ENCODE measurements around the gene GLI1. TPM values are rescaled to one million over a fixed set of nuclear protein-coding genes. Genes with fewer than 3 reads are reported as not detected.

Gene GLI1

GRCh38 chr12:57520053-57520818 lies 60.7 kb downstream of the GLI1 start, which contains the start of gene DDIT3:
Gene DDIT3, minus strand, starts transcription at chr12:57520514. Its CDS starts 3,108 bp downstream, at chr12:57517406.
- no peak within 1 kb of the TSS for H2BK12ac ChIP-seq (ENCODE audit: low read length)
- H3K4ac ChIP-seq (ENCODE audit: low read length) = no peak within 1 kb of the TSS
- H2BK5ac ChIP-seq (ENCODE audit: low read length) = peak within 1 kb of the TSS; percentile 96
- peak; percentile 99 for DNase-seq (ENCODE audit: low spot score)
- peaks cover 0 to 2% (median 0%) of the 10 kb centered on the region in 3 experiments for H3K27me3 ChIP-seq (ENCODE audit: control insufficient read depth in 3 of 3, insufficient read depth in 3 of 3, low read depth in 1 of 3, low read length in 3 of 3)
- H2AK5ac ChIP-seq (ENCODE audit: low read depth, low read length) = peak within 1 kb of the TSS; percentile 48
- H3K27ac ChIP-seq (replicated peaks; ENCODE audit: low read length) = peak within 1 kb of the TSS; percentile 90
- H3K18ac ChIP-seq (ENCODE audit: low read length) = peak within 1 kb of the TSS; percentile 63
- peaks cover 27% of the 10 kb centered on the region in 2 donors for H3K4me1 ChIP-seq (ENCODE audit: control insufficient read depth in 2 of 2, insufficient read depth in 1 of 2, low read depth in 1 of 2, low read length in 2 of 2)
- H3K9ac ChIP-seq (ENCODE audit: low read depth, low read length, poor library complexity) = peak within 1 kb of the TSS; percentile 92
- peaks cover 17 to 58% of the 10 kb centered on the region in 2 donors for H3K36me3 ChIP-seq (replicated peaks in 1 of 2; ENCODE audit: control insufficient read depth in 2 of 2, insufficient read depth in 2 of 2, low read length in 2 of 2)
- H3K4me3 ChIP-seq (ENCODE audit: low read length in 2 of 2) = peak within 1 kb of the TSS; percentile 88 to 94
- H3K14ac ChIP-seq (ENCODE audit: low read length) = peak within 1 kb of the TSS; percentile 78
- no peak within 1 kb of the TSS for H2BK15ac ChIP-seq (ENCODE audit: low read length)
- no peaks in the 10 kb centered on the region for H3K9me3 ChIP-seq (replicated peaks in 1 of 2; ENCODE audit: control insufficient read depth in 2 of 2, insufficient read depth in 1 of 2, low read depth in 1 of 2, low read length in 2 of 2)
- H2AFZ ChIP-seq (ENCODE audit: low read length) = peak within 1 kb of the TSS; percentile 76
- H4K91ac ChIP-seq (ENCODE audit: low read depth, low read length, poor library complexity) = peak within 1 kb of the TSS; percentile 67
- H3K4me2 ChIP-seq (ENCODE audit: insufficient read depth, low read length, poor library complexity, severe bottlenecking) = peak within 1 kb of the TSS; percentile 82
- H3K79me1 ChIP-seq (ENCODE audit: low read depth, low read length) = peaks cover 3% of the 10 kb centered on the region
- H2BK120ac ChIP-seq (ENCODE audit: low read depth, low read length) = no peak within 1 kb of the TSS
- H3K23ac ChIP-seq (ENCODE audit: low read depth, low read length, poor library complexity) = peak within 1 kb of the TSS; percentile 66
- peak within 1 kb of the TSS; percentile 19 for H4K8ac ChIP-seq (ENCODE audit: low read depth, low read length)
- no CpG with 5 or more reads among the region's 52 CpGs for WGBS, 2 donors (ENCODE audit: extremely low coverage in 2 of 2, insufficient read length in 2 of 2, insufficient replicate concordance in 1 of 2)

GRCh38 chr12:57521525-57522010 lies 62.0 kb downstream of the GLI1 start:
- Histone ChIP-seq H3K18ac (ENCODE audit: low read length) (no peak overlapping the region), H3K23ac (ENCODE audit: low read depth, low read length, poor library complexity) (no peak overlapping the region), H2BK120ac (ENCODE audit: low read depth, low read length) (no peak overlapping the region), H3K4ac (ENCODE audit: low read length) (no peak overlapping the region), H2BK5ac (ENCODE audit: low read length) (no peak overlapping the region), H3K79me1 (ENCODE audit: low read depth, low read length) (peaks cover 3% of the 10 kb centered on the region), H3K36me3 (replicated peaks in 1 of 2; ENCODE audit: control insufficient read depth in 2 of 2, insufficient read depth in 2 of 2, low read length in 2 of 2) (peaks cover 15 to 56% of the 10 kb centered on the region in 2 donors), H4K8ac (ENCODE audit: low read depth, low read length) (no peak overlapping the region), H3K9ac (ENCODE audit: low read depth, low read length, poor library complexity) (no peak overlapping the region), H3K27me3 (ENCODE audit: control insufficient read depth in 3 of 3, insufficient read depth in 3 of 3, low read depth in 1 of 3, low read length in 3 of 3) (peaks cover 0 to 2% (median 0%) of the 10 kb centered on the region in 3 experiments), H3K4me2 (ENCODE audit: insufficient read depth, low read length, poor library complexity, severe bottlenecking) (peak overlapping the region; percentile 37), H3K4me3 (ENCODE audit: low read length in 2 of 2) (peak overlapping the region in 1 of 2 donors; percentile 67), H3K27ac (replicated peaks; ENCODE audit: low read length) (peak overlapping the region; percentile 31), H2AK5ac (ENCODE audit: low read depth, low read length) (no peak overlapping the region), H3K4me1 (ENCODE audit: control insufficient read depth in 2 of 2, insufficient read depth in 1 of 2, low read depth in 1 of 2, low read length in 2 of 2) (peaks cover 27 to 30% of the 10 kb centered on the region in 2 donors), H3K14ac (ENCODE audit: low read length) (no peak overlapping the region), H2BK12ac (ENCODE audit: low read length) (no peak overlapping the region), H2BK15ac (ENCODE audit: low read length) (no peak overlapping the region), H4K91ac (ENCODE audit: low read depth, low read length, poor library complexity) (no peak overlapping the region), H2AFZ (ENCODE audit: low read length) (peak overlapping the region; percentile 16), H3K9me3 (replicated peaks in 1 of 2; ENCODE audit: control insufficient read depth in 2 of 2, insufficient read depth in 1 of 2, low read depth in 1 of 2, low read length in 2 of 2) (no peaks in the 10 kb centered on the region)
- DNase-seq (ENCODE audit: low spot score) = peak; percentile 57
- no CpG with 5 or more reads among the region's 17 CpGs for WGBS, 2 donors (ENCODE audit: extremely low coverage in 2 of 2, insufficient read length in 2 of 2, insufficient replicate concordance in 1 of 2)

Small RNAs within 50 kb of the gene (small RNA-seq; reads per million reads assigned to genes)
- gene MIR616 (ENCODE audit: insufficient read depth) = not detected
- not detected for gene RNU6-879P (ENCODE audit: insufficient read depth)

All from neuronal stem cell (in vitro differentiated cells).